Loucy (cell line): ENCODE results near the gene OR2AG2.

ENCODE experiments used
- EZH2phosphoT487 ChIP-seq: fragments of 200-600 bp; IDR thresholded peaks from 2 replicates; pipeline ENCODE4 v1.6.1; 2018; ENCODE audit warnings: antibody characterized with exemption, mild to moderate bottlenecking, moderate library complexity, borderline replicate concordance
- TF ChIP-seq, protein P1 (sequence below): fragments of 200-600 bp; sonication (generic); conservative IDR thresholded peaks from 2 replicates; pipeline ENCODE4 v1.5.1; 2014; ENCODE audit warnings: mild to moderate bottlenecking, antibody characterized with exemption, low read length

DNA sequence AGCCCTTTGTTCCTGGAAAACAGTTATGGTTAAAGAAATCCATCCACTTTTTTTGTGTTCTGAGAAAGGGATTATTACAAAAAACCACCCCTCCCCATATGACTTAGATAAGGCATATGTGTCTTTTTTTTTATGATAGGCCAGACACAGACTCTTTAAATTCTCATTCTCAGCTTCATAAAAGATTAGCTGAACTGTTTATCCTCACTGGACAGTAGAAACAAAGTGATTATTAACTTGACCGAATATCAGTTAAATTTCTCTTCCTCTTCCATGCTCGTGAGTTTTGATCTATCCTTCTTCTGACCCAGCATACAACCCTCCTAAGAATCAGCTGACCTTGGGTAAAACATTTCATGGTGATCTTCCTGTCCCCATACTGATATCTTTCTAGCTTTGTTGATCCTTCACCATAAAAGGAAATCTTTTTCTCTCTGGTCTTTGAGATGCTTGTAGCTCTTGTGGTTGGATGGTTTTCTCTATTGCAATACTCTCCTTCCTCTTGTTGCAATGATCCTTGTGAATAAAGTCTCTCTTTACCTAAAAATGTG is 26.2 kb downstream of the OR2AG2 start:
- TF ChIP-seq, protein P1, sequence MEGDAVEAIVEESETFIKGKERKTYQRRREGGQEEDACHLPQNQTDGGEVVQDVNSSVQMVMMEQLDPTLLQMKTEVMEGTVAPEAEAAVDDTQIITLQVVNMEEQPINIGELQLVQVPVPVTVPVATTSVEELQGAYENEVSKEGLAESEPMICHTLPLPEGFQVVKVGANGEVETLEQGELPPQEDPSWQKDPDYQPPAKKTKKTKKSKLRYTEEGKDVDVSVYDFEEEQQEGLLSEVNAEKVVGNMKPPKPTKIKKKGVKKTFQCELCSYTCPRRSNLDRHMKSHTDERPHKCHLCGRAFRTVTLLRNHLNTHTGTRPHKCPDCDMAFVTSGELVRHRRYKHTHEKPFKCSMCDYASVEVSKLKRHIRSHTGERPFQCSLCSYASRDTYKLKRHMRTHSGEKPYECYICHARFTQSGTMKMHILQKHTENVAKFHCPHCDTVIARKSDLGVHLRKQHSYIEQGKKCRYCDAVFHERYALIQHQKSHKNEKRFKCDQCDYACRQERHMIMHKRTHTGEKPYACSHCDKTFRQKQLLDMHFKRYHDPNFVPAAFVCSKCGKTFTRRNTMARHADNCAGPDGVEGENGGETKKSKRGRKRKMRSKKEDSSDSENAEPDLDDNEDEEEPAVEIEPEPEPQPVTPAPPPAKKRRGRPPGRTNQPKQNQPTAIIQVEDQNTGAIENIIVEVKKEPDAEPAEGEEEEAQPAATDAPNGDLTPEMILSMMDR: no peak
- TF ChIP-seq EZH2phosphoT487: no peak
